NCI-H2227 treated with DMSO at 0.1 percent for 48 hours (cell line): Measurements from ENCODE around the gene CYP11A1.

ENCODE experiments used
- DNase-seq: peaks from one replicate; lab custom pipeline; 2025; lab: John Stamatoyannopoulos, UW

CYP11A1 gene

GRCh38 chr15:74388363-74388951 is 21.0 kb upstream of the CYP11A1 start:
- DNase-seq, result no peak

DNA sequence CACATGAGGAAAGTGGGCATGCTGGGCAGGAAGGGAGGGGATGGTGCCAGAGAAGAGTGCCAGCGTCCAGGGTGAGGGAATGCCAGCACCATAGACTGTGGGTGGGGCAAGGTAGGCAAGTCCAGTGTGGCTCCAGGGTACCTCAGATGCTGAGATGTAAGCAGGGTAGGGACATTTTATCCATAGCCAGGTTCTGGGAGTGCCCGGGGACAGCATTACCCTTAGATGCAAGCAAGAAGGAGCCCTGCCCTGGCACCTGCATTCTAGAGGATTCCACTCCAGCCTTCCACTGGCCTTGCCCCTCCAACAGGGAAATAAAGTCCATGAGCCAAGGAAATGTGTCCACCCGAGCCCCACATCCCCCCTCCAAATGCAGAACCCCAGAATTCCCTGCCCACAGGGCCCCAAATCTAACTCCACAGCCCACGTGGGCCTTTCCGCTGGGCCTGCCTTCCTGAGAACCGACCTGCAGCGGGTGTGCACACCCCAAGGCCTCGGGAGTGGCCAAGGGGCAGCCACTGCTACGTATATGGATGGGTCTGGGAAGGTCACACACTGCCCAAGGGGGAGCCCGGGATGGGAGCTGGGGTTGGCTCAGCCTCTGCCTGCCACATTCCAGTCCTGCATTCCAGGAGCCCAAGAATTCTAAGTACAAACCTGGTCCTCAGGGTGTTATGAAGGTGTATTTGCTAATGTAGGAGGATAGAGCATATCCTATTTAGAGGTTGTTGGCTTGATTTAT is 20.3 kb upstream of the CYP11A1 start:
- no peak for DNase-seq

DNA sequence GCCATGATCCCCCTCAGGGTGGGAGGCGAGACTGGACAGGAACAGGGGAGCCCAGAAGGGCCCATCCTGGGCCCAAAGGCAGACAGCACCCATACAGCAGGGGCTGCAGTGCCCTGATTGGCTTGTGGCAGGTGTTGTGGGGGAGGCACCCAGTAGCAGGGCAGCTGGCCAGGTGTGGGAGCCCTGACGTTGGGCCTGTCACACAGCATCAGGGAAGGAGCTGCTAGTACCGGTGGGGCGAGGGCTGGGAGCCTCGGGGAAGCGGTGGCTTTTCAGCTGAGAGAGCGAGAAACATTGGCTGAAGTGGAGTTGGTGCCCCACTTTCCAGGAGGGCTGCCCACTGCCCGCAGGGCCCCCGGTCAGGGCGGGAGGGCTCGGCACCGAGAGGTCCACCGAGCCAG is 19.7 kb upstream of the CYP11A1 start:
- no peak for DNase-seq

DNA sequence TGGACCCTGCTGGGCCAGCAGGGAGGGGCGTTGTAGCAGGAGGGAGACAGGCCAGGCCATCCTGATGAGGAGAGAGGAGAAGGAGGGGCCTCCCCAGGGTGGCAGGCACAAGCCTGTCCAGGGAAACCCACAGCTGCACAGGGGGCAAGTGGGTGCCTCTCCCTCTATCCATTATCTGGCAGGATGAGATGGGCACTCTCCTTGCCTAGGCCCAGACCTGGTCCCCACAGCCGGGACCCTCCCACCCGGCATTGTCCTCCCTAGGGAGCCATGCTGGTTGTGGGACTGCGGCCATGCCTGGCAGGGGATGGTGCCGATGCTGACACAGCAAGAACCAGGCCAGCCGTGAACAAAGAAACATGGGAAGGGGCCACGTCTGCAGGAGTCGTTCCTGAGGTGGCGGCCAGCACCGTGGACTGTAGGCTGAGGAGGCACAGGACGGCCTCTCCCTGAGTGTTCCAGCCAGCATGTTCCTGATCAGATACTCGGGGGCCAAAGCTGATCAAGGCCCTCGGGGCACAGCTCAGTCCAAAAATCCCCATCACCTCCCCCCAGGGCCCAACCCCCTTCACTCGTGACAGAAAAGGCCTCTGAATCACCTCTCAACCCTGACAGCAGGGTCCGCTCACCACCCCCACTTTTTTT is 19.2 kb upstream of the CYP11A1 start:
- DNase-seq, result no peak

DNA sequence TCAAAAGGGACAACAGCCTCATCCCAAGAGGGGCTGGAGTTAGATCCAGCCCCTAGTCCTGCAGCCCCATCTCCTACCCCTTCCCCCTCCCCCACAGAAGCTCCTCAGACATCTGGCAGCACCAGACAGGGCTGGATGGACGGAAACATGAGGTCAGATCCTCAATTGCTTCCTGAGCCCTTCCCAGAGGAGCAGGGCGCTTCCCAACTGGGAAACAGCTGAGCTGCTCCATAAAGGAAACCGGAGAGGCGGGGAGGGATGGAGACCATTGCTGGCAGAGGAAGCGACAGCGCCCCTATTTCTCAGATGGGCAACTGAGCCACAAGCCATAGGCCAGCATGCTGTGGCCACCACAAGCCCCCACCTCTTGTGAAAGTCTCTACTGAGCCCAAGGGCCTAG is 18.3 kb upstream of the CYP11A1 start:
- DNase-seq, result no peak

- DNase-seq, result no peak
These were observed 17.6 kb upstream of the CYP11A1 start for GRCh38 chr15:74384881-74385643.

GRCh38 chr15:74384566-74384880 is 17.1 kb upstream of the CYP11A1 start:
- DNase-seq, result no peak

- no peak for DNase-seq
These were observed 16.5 kb upstream of the CYP11A1 start for GRCh38 chr15:74383695-74384565.

DNA sequence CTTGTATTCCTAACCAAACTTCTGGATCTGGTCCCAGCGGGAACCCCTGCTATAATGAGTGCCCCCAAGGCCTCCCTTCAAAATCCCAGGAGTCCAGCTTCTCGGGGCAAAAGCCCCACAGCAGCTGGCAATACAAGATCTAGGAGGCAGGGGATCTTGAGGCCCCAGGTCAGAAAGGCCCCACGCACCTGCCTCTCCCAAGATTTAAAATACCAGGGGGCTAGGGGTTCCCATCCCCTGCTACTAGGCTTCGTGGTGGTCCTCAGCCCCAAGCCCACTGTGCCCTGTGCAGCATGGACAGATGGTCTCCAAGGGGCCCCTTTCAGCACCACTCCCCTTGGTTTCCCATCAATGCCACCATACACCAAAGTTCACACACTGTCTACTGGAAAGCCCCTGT is 15.8 kb upstream of the CYP11A1 start:
- DNase-seq, result no peak

GRCh38 chr15:74382004-74382816 is 14.8 kb upstream of the CYP11A1 start:
- DNase-seq, result peak; percentile 8

GRCh38 chr15:74381481-74381880 is 14.0 kb upstream of the CYP11A1 start:
- DNase-seq, result no peak

DNA sequence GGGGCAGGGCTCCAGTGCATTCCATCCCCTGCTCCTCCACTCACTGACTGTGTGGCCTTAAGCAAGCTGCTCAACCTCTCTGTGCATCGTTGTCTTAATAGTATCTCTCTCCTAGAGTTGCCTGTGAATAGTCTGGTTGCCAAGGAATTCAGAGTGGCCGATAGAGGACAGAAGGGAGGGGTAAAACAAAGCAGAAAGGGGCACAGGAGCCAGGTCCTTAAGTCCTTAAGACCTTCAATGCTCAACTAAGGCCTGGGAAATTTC is 13.7 kb upstream of the CYP11A1 start:
- DNase-seq, result no peak

GRCh38 chr15:74380361-74381189 is 13.1 kb upstream of the CYP11A1 start:
- no peak for DNase-seq

DNA sequence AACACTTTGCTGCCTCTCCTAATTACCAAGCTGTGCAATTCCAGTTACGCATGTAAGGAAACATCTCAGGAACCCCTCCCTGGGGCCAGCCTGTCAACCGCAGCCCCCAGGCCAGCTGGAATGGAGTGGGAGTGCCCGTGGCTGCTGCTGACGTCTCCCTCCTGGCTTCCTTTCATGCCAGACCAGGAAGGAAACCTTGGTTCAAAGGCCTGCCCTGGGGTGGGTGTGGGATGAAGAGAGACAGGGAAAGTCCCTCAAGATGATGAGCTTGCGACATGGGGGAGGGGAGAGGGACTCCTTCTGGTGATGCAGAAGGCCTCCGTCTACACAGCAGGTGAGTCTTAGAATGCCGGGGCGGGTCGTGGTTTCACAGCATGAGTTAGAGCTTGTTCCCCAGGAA is 11.4 kb upstream of the CYP11A1 start:
- no peak for DNase-seq

GRCh38 chr15:74377831-74378766 is 10.7 kb upstream of the CYP11A1 start:
- no peak for DNase-seq

DNA sequence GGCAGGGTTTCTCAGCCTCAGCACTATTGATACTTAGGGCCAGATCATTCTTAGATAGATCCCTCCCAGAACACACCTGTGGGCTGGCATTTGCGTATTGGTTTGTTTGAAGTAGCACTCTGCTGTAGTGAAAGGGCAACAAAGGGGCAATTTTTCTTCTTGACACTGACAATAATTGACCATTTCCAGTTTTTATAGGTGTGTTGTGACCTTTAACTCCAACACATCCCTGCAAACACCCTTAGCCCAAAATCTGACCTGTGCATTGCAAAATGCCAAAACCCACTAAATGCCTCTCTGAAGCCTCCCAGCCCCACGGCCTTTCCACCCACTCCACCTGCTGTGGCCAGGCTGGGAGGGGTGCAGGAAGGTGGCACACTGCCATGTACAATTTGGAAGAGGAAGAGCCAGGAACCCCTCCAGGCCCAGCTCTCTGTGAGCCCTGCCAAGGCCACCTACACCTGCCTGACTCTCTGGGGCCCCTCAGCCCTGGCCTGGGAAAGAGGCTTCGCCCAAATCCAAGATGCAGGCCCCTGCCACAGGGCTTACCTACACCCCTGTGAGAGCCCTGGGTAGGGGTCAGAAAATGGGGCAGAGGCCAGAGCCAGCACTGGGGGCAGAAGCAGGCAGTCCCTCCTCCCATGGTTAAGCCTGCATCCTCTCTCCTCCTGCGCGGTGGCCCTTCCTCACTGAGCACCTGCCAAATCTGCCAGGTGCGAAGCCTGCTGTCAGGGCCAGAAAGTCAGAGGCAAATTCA is 9.6 kb upstream of the CYP11A1 start:
- no peak for DNase-seq

GRCh38 chr15:74376226-74376625 is 8.8 kb upstream of the CYP11A1 start:
- no peak for DNase-seq

- peak; percentile 42 for DNase-seq
These were observed 7.9 kb upstream of the CYP11A1 start for GRCh38 chr15:74375303-74375693.
